DMS153 treated with DMSO at 0.1 percent for 48 hours (cell line): ENCODE measurements around the gene ZDBF2.
"Not testable (repeated sequence)": the region's sequence is repeated elsewhere in the genome, so short reads cannot be mapped to it uniquely, and the experiment has no call there.

Experiments used
- DNase-seq: peaks from one replicate; lab custom pipeline; 2025; ENCODE audit not compliant: unreplicated experiment; lab: John Stamatoyannopoulos, UW

ZDBF2 gene

GRCh38 chr2:206323486-206323885, 49.0 kb downstream of the ZDBF2 start:
- DNase-seq, result no peak

- no peak for DNase-seq
Measured at GRCh38 chr2:206324869-206325268, 50.4 kb downstream of the ZDBF2 start.

- DNase-seq, result no peak
Measured at GRCh38 chr2:206328974-206329373, 54.5 kb downstream of the ZDBF2 start.

- DNase-seq, result peak; percentile 5
Measured at GRCh38 chr2:206336861-206337260, 62.4 kb downstream of the ZDBF2 start.

- DNase-seq, result no peak
Measured at GRCh38 chr2:206337956-206338355, 63.5 kb downstream of the ZDBF2 start.

GRCh38 chr2:206341396-206341795, 66.9 kb downstream of the ZDBF2 start:
- no peak for DNase-seq

GRCh38 chr2:206343144-206343543, 68.7 kb downstream of the ZDBF2 start:
- no peak for DNase-seq

- DNase-seq, result no peak
Measured at GRCh38 chr2:206343816-206344215, 69.4 kb downstream of the ZDBF2 start.

- DNase-seq, result no peak
Measured at GRCh38 chr2:206345606-206346005, 71.1 kb downstream of the ZDBF2 start.

GRCh38 chr2:206349375-206349774, 74.9 kb downstream of the ZDBF2 start:
- no peak for DNase-seq

GRCh38 chr2:206352571-206352970, 78.1 kb downstream of the ZDBF2 start:
- DNase-seq, result no peak

GRCh38 chr2:206353685-206354084, 79.2 kb downstream of the ZDBF2 start:
- DNase-seq, result no peak

- DNase-seq, result no peak
Measured at GRCh38 chr2:206354129-206354528, 79.7 kb downstream of the ZDBF2 start.

- DNase-seq, result not testable (repeated sequence)
Measured at GRCh38 chr2:206356840-206357239, 82.4 kb downstream of the ZDBF2 start.

- DNase-seq, result not testable (repeated sequence)
Measured at GRCh38 chr2:206360840-206361239, 86.4 kb downstream of the ZDBF2 start.

GRCh38 chr2:206361407-206362045, 87.1 kb downstream of the ZDBF2 start:
- DNase-seq, result no peak
